ENCODE data around the gene ITGB3. TPM values are rescaled to one million over a fixed set of nuclear protein-coding genes. Genes with fewer than 3 reads are reported as not detected.
"Not testable (repeated sequence)": the region's sequence is repeated elsewhere in the genome, so short reads cannot be mapped to it uniquely, and the experiment has no call there.

ITGB3 gene
- total RNA-seq, 1 donor, result 39.8 TPM

DNA sequence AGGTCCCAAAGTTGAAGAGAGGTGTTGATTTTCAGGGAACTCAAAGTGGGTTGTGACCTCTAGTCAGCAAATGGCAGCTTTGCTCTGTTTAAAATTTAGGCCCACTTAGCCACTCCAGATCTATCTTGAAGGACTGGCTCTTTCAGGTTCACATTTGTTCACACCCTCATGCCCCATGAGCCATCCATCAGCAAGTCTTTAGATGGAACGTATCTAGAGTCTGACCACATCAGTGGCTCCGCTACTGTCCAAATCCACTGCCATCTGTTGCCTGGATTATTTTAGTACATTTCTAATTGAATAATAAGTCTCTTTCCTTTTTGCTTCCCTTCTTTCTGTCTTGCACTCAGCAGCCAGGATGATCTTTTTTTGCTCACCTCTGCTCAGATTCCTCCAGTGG is 10.5 kb downstream of the ITGB3 start:
- Histone ChIP-seq H3K79me2 (ENCODE audit: insufficient read depth, low read length) (peaks cover 37% of the 10 kb centered on the region), H4K20me1 (ENCODE audit: insufficient read depth, low read length) (no peaks in the 10 kb centered on the region), H3K4me2 (ENCODE audit: insufficient read depth, low read length) (no peak overlapping the region), H3K4me1 (ENCODE audit: insufficient read depth, low read length) (peaks cover 35% of the 10 kb centered on the region), H3K27ac (ENCODE audit: low read depth, low read length) (no peak overlapping the region), H3K9me3 (ENCODE audit: low read depth, low read length) (no peaks in the 10 kb centered on the region), H2AFZ (ENCODE audit: low read length) (no peak overlapping the region), H3K27me3 (ENCODE audit: insufficient read depth, low read length) (no peaks in the 10 kb centered on the region), H3K36me3 (ENCODE audit: insufficient read depth, low read length) (no peaks in the 10 kb centered on the region), H3K4me3 (ENCODE audit: insufficient read depth, low read length) (no peak overlapping the region)
- DNase-seq (ENCODE audit: insufficient read length, low spot score, missing footprints), result no peak
- TF ChIP-seq, protein P1, sequence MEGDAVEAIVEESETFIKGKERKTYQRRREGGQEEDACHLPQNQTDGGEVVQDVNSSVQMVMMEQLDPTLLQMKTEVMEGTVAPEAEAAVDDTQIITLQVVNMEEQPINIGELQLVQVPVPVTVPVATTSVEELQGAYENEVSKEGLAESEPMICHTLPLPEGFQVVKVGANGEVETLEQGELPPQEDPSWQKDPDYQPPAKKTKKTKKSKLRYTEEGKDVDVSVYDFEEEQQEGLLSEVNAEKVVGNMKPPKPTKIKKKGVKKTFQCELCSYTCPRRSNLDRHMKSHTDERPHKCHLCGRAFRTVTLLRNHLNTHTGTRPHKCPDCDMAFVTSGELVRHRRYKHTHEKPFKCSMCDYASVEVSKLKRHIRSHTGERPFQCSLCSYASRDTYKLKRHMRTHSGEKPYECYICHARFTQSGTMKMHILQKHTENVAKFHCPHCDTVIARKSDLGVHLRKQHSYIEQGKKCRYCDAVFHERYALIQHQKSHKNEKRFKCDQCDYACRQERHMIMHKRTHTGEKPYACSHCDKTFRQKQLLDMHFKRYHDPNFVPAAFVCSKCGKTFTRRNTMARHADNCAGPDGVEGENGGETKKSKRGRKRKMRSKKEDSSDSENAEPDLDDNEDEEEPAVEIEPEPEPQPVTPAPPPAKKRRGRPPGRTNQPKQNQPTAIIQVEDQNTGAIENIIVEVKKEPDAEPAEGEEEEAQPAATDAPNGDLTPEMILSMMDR (IDR thresholded peaks at IDR 0.05; ENCODE audit: extremely low read depth, low read depth, low read length), result no peak

DNA sequence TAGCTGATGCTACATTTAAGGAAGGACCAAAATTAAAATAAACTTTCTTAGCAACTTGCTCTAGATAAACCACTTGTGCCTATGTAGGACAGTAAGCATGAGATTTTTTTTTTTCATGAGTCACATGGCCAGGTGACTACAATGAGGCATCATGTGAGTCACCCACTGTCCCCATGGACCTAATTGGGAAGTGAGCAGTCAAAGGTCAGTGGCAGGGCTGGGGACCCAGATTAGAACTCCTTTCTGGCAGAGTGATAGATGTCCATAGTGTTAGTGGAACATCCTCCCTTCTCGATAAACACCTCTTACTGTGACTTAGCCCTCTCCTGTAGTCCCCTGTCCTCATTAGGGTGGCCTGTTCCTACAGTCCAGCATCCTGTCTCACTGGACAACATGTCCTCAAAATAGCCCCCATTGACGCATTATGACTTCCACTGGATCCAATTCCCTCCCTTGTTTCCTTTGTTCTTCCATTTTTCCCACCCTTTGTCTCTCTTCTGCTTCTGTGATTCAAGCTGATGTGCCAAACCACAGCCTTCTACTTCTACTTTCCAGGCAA is 12.4 kb downstream of the ITGB3 start:
- TF ChIP-seq, protein P1 (IDR thresholded peaks at IDR 0.05; ENCODE audit: extremely low read depth, low read depth, low read length), result no peak
- DNase-seq (ENCODE audit: insufficient read length, low spot score, missing footprints), result no peak
- H3K4me2 ChIP-seq (ENCODE audit: insufficient read depth, low read length), result peak overlapping the region; percentile 7
- H3K79me2 ChIP-seq (ENCODE audit: insufficient read depth, low read length), result peaks cover 26% of the 10 kb centered on the region
- H2AFZ ChIP-seq (ENCODE audit: low read length), result no peak overlapping the region
- no peaks in the 10 kb centered on the region for H3K36me3 ChIP-seq (ENCODE audit: insufficient read depth, low read length)
- H3K4me3 ChIP-seq (ENCODE audit: insufficient read depth, low read length), result no peak overlapping the region
- no peaks in the 10 kb centered on the region for H4K20me1 ChIP-seq (ENCODE audit: insufficient read depth, low read length)
- H3K4me1 ChIP-seq (ENCODE audit: insufficient read depth, low read length), result peaks cover 43% of the 10 kb centered on the region
- H3K27ac ChIP-seq (ENCODE audit: low read depth, low read length), result peak overlapping the region; percentile 99
- H3K27me3 ChIP-seq (ENCODE audit: insufficient read depth, low read length), result no peaks in the 10 kb centered on the region
- H3K9me3 ChIP-seq (ENCODE audit: low read depth, low read length), result no peaks in the 10 kb centered on the region

DNA sequence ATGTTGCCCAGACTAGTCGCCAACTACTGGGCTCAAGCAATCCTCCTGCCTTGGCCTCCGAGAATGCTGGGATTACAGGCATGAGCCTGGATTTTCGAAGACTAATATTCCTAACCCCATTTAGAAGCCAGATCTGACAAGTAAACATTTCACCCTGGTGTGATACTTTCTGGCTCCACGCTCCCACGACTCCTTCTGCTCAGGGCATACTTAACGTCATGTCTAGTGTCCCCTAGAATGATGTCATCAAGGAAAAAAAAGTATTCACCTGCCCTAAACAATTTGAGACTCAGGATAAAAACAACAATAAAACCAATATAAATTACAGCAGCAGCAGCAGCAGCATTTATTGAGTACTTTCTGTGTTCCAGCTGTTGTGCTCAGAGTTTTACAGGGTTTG is 13.2 kb downstream of the ITGB3 start:
- H2AFZ ChIP-seq (ENCODE audit: low read length), result no peak overlapping the region
- no peaks in the 10 kb centered on the region for H3K36me3 ChIP-seq (ENCODE audit: insufficient read depth, low read length)
- peak overlapping the region; percentile 99 for H3K27ac ChIP-seq (ENCODE audit: low read depth, low read length)
- peaks cover 26% of the 10 kb centered on the region for H3K79me2 ChIP-seq (ENCODE audit: insufficient read depth, low read length)
- H3K27me3 ChIP-seq (ENCODE audit: insufficient read depth, low read length), result no peaks in the 10 kb centered on the region
- peak overlapping the region; percentile 51 for H3K4me2 ChIP-seq (ENCODE audit: insufficient read depth, low read length)
- peaks cover 43% of the 10 kb centered on the region for H3K4me1 ChIP-seq (ENCODE audit: insufficient read depth, low read length)
- H3K4me3 ChIP-seq (ENCODE audit: insufficient read depth, low read length), result no peak overlapping the region
- no peaks in the 10 kb centered on the region for H4K20me1 ChIP-seq (ENCODE audit: insufficient read depth, low read length)
- H3K9me3 ChIP-seq (ENCODE audit: low read depth, low read length), result no peaks in the 10 kb centered on the region
- TF ChIP-seq, protein P1 (IDR thresholded peaks at IDR 0.05; ENCODE audit: extremely low read depth, low read depth, low read length), result no peak
- no peak for DNase-seq (ENCODE audit: insufficient read length, low spot score, missing footprints)

DNA sequence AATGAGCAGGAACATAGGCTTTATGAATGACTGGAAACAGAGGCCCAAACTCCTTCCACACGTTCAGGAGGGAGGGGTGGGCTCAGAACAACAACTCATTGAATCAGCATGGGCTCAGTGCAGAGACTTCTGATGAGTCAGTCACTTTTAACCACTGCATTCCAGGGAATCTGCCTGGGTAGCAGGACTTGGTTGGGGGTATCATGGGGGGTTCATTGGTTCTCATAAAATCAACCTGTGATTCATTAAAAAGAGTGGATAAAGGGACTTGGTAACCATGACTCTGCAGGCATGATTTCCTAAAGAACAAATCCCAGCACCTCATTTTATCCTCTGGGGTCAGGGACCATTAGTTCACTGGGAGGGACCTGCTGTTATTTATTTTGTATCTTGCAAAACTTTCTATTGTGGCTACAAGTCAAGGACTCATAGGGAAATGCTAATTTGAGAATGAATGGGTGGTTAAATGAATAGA is 13.8 kb downstream of the ITGB3 start:
- H3K27me3 ChIP-seq (ENCODE audit: insufficient read depth, low read length), result no peaks in the 10 kb centered on the region

DNA sequence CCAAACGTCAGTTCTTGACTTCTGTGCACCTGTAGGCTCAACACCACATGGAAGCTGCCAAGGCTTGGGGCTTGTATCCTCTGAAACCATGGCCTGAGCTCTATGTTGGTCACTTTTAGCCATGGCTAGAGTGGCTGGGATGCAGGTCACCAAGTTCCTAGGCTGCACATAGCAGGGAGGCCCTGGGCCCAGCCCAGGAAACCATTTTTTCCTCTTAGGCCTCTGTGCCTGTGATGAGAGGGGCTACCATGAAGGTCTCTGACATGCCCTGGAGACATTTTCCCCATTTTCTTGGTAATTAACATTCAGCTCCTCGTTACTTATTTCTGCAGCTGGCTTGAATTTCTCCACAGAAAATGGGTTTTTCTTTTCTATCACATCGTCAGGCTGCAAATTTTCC is 15.3 kb downstream of the ITGB3 start:
- peaks cover 43% of the 10 kb centered on the region for H3K4me1 ChIP-seq (ENCODE audit: insufficient read depth, low read length)
- H3K27ac ChIP-seq (ENCODE audit: low read depth, low read length), result peak overlapping the region; percentile 99
- H3K36me3 ChIP-seq (ENCODE audit: insufficient read depth, low read length); DNase-seq (ENCODE audit: insufficient read length, low spot score, missing footprints); H3K4me3 ChIP-seq (ENCODE audit: insufficient read depth, low read length); H4K20me1 ChIP-seq (ENCODE audit: insufficient read depth, low read length); H3K9me3 ChIP-seq (ENCODE audit: low read depth, low read length); H3K4me2 ChIP-seq (ENCODE audit: insufficient read depth, low read length); H3K27me3 ChIP-seq (ENCODE audit: insufficient read depth, low read length); H2AFZ ChIP-seq (ENCODE audit: low read length): not testable (repeated sequence)
- peaks cover 12% of the 10 kb centered on the region for H3K79me2 ChIP-seq (ENCODE audit: insufficient read depth, low read length)

More for the DNA sequence above, 13.8 kb downstream of the ITGB3 start:
- H3K79me2 ChIP-seq (ENCODE audit: insufficient read depth, low read length), result peaks cover 21% of the 10 kb centered on the region
- H3K9me3 ChIP-seq (ENCODE audit: low read depth, low read length), result no peaks in the 10 kb centered on the region
- peak; percentile 84 for DNase-seq (ENCODE audit: insufficient read length, low spot score, missing footprints)
- H4K20me1 ChIP-seq (ENCODE audit: insufficient read depth, low read length), result no peaks in the 10 kb centered on the region
- H3K4me3 ChIP-seq (ENCODE audit: insufficient read depth, low read length), result no peak overlapping the region
- TF ChIP-seq, protein P1 (IDR thresholded peaks at IDR 0.05; ENCODE audit: extremely low read depth, low read depth, low read length), result no peak
- peak overlapping the region; percentile 99 for H3K27ac ChIP-seq (ENCODE audit: low read depth, low read length)
- H3K4me1 ChIP-seq (ENCODE audit: insufficient read depth, low read length), result peaks cover 43% of the 10 kb centered on the region
- H3K36me3 ChIP-seq (ENCODE audit: insufficient read depth, low read length), result no peaks in the 10 kb centered on the region
- H2AFZ ChIP-seq (ENCODE audit: low read length), result no peak overlapping the region
- peak overlapping the region; percentile 51 for H3K4me2 ChIP-seq (ENCODE audit: insufficient read depth, low read length)

DNA sequence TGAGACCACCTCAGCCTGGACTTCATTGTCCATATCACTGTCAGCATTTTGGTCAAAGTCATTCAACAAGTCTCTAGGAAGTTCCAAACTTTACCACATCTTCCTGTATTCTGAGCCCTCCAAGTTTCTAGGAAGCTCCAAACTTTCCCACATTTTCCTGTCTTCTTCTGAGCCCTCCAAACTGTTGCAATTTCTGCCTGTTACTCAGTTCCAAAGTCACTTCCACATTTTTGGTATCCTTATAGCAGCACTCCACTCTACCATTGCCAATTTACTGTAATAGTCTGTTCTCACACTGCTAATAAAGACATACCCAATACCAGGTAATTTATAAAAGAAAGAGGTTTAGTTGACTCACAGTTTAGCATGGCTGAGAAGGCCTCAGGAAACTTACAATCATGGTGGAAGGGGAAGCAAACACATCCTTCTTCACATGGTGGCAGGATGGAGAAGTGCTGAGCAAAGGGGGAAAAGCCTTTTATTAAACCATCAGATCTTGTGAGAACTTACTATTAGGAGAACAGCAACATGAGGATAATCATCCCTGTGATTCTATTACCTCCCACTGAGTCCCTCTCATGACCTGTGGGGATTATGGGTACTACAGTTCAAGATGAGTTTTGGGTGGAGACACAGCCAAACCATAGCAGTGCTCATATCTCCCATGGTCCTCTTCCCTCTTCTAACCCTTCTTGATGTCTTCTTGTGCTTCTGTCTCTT is 16.1 kb downstream of the ITGB3 start:
- not testable (repeated sequence) for H3K79me2 ChIP-seq (ENCODE audit: insufficient read depth, low read length); DNase-seq (ENCODE audit: insufficient read length, low spot score, missing footprints)

More for the DNA sequence above, 16.1 kb downstream of the ITGB3 start:
- not testable (repeated sequence) for H3K4me2 ChIP-seq (ENCODE audit: insufficient read depth, low read length); H3K36me3 ChIP-seq (ENCODE audit: insufficient read depth, low read length); H3K27me3 ChIP-seq (ENCODE audit: insufficient read depth, low read length); H2AFZ ChIP-seq (ENCODE audit: low read length); H4K20me1 ChIP-seq (ENCODE audit: insufficient read depth, low read length); H3K27ac ChIP-seq (ENCODE audit: low read depth, low read length); H3K4me3 ChIP-seq (ENCODE audit: insufficient read depth, low read length); H3K9me3 ChIP-seq (ENCODE audit: low read depth, low read length)
- peaks cover 45% of the 10 kb centered on the region for H3K4me1 ChIP-seq (ENCODE audit: insufficient read depth, low read length)
